NOMO-1 (cell line): ENCODE data around the gene TRPM3.

ENCODE experiments used
- DNase-seq, 2 experiments: peaks; one replicate each; lab custom pipeline; 2025; ENCODE audit not compliant: unreplicated experiment in 2 of 2; lab: John Stamatoyannopoulos, UW

The TRPM3 gene

GRCh38 chr9:70539001-70539400 lies 582.4 kb downstream of the TRPM3 start:
- no peak for DNase-seq

DNA sequence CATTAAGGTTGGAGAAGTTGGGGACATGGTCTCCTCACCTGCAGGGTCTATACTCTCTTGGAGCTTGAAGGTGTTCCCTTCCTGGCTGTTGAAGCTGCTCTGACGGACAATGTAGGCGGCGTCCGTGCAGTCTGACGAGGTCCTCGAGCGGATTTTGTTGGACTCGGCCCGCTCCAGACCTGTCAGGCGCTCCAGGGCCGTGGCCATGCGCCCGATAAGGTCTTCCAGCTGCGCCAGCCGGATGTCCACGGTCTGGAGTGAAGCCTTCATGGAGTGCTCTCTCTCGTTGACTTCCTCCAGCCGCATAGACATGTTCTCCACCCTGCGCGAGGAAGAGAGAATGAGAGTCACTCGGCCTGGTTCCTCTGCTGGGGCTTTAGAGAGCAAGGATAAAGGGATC lies 584.3 kb downstream of the TRPM3 start:
- DNase-seq: no peak

GRCh38 chr9:70535546-70536323 lies 585.7 kb downstream of the TRPM3 start:
- no peak for DNase-seq

- no peak for DNase-seq
These were observed 587.0 kb downstream of the TRPM3 start for GRCh38 chr9:70534471-70534870.

DNA sequence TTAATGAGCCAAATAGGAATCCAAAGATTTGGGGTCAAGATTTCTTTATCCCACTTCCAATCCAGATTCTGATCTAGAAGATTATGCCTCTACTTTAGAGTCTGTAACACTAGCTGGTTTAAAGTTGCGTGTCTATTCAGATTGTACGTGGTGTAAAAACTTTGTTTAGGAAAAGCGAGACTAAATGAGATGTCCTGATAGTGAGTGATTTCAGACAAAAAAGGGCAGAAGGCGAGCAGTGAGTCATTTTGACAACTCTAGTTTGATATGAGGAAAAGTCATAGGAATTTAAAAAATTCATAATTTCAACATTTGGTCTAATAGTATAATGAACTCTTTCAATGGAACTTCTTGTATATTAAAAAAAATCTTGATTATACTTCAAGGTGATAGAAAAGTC lies 587.4 kb downstream of the TRPM3 start:
- DNase-seq: no peak

DNA sequence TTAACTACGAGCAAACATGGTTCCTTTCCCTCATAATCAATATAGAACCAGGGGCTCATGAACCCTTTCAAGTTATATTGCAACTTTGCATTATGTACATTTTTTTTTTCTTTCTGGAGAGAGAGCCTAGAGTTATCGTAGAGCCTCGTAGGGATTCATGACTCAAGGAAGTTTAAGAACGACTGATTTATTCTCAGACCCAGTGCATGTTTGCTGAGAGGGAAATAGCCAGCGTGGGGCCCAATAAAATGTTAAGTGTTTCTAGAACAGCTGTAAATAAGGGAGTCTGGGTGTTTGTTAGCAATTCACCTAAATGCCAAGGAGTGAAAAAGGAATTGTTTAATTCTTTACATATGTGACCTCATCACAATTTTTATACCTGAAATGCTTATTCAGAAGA lies 587.9 kb downstream of the TRPM3 start:
- no peak for DNase-seq

- DNase-seq: no peak
These were observed 588.7 kb downstream of the TRPM3 start for GRCh38 chr9:70532716-70533115.

DNA sequence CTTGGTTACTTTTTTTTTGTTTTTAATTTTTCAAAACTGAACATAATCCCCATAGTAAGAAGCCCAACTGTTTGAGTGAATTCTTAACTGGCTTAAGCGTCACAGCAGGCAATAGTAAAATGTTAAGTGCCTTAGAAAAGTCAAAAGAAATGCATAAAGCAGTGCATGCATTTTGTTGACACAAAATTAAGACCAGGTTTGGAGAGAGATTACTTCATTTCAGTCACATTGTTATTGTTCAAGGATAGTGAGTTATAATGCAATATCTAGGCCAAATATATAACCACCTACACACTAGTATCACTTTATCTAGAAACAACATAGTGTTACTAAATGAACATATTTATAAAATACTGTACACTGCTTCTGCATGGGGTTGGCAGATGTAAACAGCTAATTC lies 590.1 kb downstream of the TRPM3 start:
- no peak for DNase-seq

GRCh38 chr9:70530716-70531115 lies 590.7 kb downstream of the TRPM3 start:
- DNase-seq: no peak

DNA sequence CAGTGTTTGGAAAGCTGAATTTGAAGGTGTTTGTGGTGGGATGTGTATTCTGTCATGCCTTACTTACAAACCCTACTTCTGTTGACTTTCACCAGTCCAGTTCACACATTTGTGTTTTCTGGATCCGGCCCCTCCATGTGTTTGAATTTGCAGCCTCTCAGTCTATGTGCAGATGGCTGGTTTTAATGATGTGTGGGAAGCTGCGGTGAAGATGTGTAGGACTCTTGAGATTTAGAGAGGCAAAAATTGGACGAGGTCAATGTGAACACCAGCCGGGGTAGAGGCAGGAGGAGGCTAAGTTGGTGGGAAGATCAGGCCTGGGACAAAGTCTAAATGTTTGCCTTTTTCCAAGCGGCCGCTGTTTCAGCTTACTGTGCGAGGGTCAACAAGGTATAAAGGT lies 591.6 kb downstream of the TRPM3 start:
- no peak for DNase-seq

- DNase-seq: no peak
These were observed 592.0 kb downstream of the TRPM3 start for GRCh38 chr9:70529377-70529776.

GRCh38 chr9:70526902-70527301 lies 594.5 kb downstream of the TRPM3 start:
- DNase-seq: no peak

- peak in 1 of 2 experiments; percentile 62 for DNase-seq
These were observed 595.9 kb downstream of the TRPM3 start for GRCh38 chr9:70525519-70525918.

DNA sequence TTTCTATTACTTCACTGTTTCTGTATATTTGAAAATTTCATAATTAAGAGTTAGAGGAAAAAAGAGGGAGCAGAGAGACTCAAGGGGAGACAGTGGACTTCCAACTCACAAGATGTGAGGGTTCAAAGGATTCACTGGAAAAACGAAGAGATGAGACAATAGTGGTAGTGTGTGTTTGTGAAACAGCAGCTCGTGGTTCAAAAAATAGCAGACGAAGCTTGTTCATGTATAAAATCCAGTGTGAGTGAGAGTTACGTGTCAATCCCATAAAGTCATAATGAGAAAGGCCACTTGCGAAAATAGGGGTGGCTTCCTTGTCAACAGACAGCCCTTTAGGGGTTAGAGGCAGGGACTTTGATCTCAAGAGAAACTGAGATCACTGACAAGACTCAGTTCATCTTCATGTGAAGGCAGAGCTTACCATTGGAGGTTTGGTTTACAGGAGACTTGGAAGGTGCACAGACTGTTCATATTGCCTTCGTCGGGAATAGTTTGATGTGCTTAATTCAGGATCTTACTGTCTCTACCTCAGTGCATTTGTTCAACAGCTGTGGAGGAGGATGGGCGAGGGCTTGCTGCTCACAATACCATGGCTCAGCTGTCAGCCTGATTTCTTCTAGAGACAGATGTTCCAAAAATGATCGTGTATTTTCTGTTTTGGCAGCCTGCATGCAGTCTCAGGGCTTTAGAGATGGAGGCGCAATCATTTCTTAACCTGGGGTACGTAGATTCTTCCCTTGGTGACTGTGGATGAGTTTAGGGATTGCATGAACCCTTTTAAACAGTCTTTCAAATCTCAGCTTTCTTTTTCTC lies 601.3 kb downstream of the TRPM3 start:
- DNase-seq: no peak

DNA sequence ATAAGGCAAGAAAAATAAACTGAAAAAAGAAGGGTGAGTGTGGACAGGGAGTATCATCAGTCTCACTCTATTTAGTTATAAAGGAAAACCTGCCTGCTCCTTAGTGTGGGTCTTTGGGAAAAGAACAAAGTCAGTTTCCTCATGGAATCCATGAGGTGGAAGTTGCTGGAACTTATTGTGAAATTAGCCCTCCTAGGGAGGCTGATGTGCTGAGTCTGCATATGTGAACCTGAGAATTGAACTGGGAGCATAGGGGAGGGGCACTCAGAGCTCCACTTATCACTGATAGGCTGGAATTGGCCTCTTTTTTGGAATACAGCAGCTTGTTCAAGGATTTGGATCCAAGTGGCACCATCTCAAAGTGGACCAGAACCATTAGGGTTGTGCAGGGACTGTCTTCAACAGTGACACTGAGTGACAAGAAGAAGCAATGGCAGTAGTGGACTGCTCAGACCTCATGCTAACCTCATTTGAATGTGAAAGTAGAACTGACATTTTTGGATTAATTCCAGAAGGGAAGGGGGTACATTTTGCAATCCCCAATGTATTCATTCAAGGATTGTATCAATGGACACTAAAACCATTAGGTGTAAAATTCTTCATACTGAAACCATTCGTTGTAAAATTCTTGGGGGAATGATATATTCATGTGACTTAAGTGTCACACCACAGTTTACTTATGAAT lies 603.4 kb downstream of the TRPM3 start:
- no peak for DNase-seq

DNA sequence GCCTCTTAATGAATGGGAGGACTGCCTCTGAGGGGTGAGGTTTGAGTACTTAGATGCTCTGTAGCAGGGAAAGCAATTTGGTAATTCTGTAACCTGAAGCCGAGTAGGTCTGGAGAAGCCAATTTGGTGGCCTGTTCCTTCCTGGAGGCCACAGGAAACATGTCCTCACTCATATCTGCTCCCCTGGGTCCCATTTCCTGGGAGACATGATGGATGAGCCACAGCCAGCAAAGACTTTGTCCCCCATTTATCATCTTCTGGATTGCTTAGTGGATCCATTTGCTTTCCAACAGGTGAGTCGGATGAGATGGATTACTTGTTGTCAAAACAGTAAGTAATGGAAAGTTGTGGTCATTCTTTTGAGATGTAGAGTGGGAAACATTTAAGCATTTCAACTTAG lies 607.1 kb downstream of the TRPM3 start:
- DNase-seq: no peak

DNA sequence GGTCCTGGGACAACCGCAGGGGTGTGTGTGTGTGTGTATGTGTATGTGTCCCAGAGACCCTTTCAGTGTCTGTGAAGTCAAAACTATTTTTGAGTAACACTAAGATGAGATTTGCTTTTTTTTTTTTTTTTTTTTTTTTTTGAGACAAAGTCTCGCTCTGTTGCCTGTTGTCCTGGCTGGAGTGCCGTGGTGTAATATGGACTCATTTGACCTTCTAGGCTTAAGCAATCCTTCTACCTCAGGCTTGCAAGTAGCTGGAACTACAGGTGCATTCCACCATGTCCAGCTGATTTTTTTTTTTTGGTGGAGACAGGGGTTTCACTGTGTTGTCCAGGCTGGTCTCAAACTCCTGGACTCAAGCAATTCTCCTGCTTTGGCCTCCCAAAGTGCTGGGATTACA lies 609.6 kb downstream of the TRPM3 start:
- DNase-seq: no peak

DNA sequence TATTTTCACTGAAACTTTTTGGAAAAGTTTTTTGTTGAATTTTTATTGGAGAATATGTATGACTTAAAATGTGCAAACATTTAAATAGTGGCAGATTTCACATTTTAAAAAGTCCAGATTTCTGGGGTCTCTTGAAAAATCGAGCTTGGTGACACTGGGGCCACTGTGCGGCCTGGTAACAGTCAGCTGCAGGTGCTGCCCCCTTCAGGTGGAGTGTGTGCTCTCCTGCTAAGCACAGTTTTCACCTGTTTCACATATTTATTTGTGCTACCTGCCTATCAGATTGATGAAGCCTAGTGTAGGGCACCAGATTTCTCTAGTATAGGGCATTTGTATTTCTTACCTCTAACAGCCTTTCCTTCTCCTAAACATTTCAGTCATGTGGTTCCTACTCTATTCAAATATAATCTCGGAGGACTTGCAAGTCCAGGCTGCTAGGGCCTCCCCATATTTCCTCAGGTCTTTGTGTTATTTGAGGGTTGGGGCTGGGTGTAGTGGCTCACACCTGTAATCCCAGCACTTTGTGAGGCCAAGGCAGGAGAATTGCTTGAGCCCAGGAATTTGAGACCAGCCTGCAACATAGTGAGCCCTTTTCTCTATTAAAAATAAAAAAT lies 611.2 kb downstream of the TRPM3 start:
- DNase-seq: no peak

DNA sequence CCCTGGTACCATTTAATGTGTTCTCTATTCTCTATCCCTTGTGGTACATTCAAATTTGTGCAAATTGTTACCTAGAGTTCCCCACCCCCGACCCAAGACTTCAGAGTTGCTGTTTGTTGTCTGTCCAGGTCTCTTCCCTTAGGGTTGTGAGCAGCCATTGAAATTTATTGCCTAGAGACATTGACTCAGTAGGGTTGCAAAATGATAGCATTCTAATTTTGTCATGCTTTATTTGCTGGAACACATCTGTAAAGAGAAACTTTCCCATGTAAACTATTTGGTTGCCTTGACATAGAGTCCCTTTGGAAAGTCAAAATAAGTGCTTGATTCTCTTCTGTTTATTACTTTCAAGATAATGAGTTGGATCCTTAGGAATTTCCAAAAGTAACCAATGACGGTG lies 615.3 kb downstream of the TRPM3 start:
- no peak for DNase-seq

GRCh38 chr9:70504834-70505233 lies 616.6 kb downstream of the TRPM3 start:
- peak in 1 of 2 experiments; percentile 31 for DNase-seq

DNA sequence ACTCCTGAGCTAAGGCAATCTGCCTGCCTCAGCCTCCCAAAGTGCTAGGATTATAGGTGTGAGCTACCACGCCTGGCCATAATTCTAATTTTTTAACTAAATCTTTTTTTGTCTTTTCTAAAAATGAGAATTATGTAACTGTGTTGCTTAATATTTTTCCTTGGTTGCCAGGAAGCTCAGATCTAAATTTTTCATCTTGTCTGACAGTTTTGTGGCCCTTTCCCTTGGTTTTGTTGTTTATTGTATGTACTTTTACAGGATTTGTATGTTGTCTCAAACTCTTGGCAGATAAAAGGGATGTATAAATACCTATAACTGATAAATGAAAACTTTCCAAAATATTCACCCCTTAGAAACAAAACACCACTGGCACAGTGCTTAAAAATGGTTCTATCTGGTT lies 618.7 kb downstream of the TRPM3 start:
- DNase-seq: no peak
